Stimulated activated CD8-positive, alpha-beta memory T cell treated with anti-CD3 and anti-CD28 coated beads, Interleukin-7, amount 100 ng/mL, for 48 hours (primary cell): Measurements from ENCODE around the gene PDCD7.
"Not testable (repeated sequence)": the region's sequence is repeated elsewhere in the genome, so short reads cannot be mapped to it uniquely, and the experiment has no call there.

Experiments used
- DNase-seq, 2 donors: peaks; one replicate each; pipeline ENCODE4 v3.0.0-alpha.2; 2020; ENCODE audit warnings: low read depth in 1 of 2; ENCODE audit errors: extremely low read depth in 1 of 2

Gene PDCD7

GRCh38 chr15:65132878-65133547 lies 595 bp downstream of the PDCD7 start:
- no peak for DNase-seq

GRCh38 chr15:65130941-65131340 lies 2.7 kb downstream of the PDCD7 start:
- DNase-seq, result no peak

GRCh38 chr15:65115542-65115941 lies 18.1 kb downstream of the PDCD7 start:
- DNase-seq, result no peak

- no peak for DNase-seq
Observed at GRCh38 chr15:65115086-65115485, 18.5 kb downstream of the PDCD7 start, which contains the start of gene UBAP1L. TSS of gene UBAP1L (minus strand) at chr15:65115200. CDS start at chr15:65106215, 8,985 bp downstream.

GRCh38 chr15:65110676-65111292 lies 22.8 kb downstream of the PDCD7 start:
- no peak for DNase-seq

- no peak for DNase-seq
Observed at GRCh38 chr15:65106011-65106590, 27.5 kb downstream of the PDCD7 start.

- no peak for DNase-seq
Observed at GRCh38 chr15:65105038-65105437, 28.6 kb downstream of the PDCD7 start.

GRCh38 chr15:65102912-65103311 lies 30.7 kb downstream of the PDCD7 start:
- no peak for DNase-seq

GRCh38 chr15:65101891-65102708 lies 31.5 kb downstream of the PDCD7 start:
- DNase-seq, result no peak

GRCh38 chr15:65101411-65101890 lies 32.2 kb downstream of the PDCD7 start:
- DNase-seq, result peak in 1 of 2 donors; percentile 42

GRCh38 chr15:65100442-65100841 lies 33.2 kb downstream of the PDCD7 start:
- no peak for DNase-seq

GRCh38 chr15:65099801-65100200 lies 33.8 kb downstream of the PDCD7 start:
- DNase-seq, result not testable (repeated sequence)

GRCh38 chr15:65099336-65099735 lies 34.3 kb downstream of the PDCD7 start:
- no peak for DNase-seq

GRCh38 chr15:65097651-65098263 lies 35.9 kb downstream of the PDCD7 start:
- DNase-seq, result no peak

GRCh38 chr15:65096481-65097385 lies 36.9 kb downstream of the PDCD7 start:
- no peak for DNase-seq

GRCh38 chr15:65095747-65096104 lies 37.9 kb downstream of the PDCD7 start:
- no peak for DNase-seq

GRCh38 chr15:65095011-65095746 lies 38.4 kb downstream of the PDCD7 start:
- no peak for DNase-seq

GRCh38 chr15:65094294-65094995 lies 39.2 kb downstream of the PDCD7 start:
- DNase-seq, result no peak

- not testable (repeated sequence) for DNase-seq
Observed at GRCh38 chr15:65093793-65094170, 39.8 kb downstream of the PDCD7 start.
